Measurements from ENCODE around the gene HOXA11.

The HOXA11 gene

DNA sequence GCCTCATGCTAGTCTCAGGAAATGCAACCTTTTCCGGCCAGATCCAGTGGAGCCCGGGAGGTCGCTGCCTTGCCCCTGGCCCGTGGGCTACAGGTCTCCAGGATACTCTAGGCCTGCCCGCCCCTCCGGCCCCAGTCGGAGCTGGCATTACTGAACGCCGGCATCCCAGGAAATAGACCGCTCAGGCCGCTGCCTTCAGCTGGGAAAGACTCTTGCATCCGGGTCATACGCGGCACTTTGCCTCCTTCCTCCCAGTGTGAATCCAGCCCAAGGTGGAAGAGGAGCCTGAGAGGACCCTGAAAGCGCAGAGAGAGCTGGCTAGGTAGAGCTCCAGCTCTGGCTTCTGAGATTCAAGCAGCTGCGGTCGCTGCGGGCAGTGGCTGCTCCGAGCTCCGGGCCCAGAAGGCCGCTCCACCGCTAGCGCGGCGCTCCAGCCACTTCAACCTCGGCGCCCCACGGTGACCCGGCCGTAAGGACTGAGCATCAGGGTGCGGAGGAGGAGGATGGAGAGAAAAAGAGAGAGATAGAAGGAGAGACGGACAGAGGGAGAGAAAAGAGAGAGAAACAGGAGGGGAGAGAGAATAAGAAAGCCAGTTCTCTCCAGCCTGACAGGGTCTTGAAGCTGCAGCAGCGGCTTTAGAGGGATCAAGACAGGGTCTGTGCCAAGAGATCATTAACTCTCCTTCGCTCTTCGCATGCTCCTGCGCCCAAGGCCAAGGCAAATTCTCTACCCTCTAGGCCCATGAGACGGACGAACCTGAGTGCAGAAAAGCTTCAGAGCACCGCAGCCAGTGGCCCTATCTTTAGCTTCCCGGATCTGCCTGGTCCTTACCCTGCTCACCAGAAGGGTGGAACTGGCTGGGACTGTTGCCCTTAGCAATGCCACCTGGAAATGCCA, 9.2 kb downstream of the HOXA11 start:
- Mint-ChIP-seq H3K4me1 (peaks cover 8% of the 10 kb centered on the region), H3K36me3 (no peaks in the 10 kb centered on the region), H3K27me3 (peaks cover 31% of the 10 kb centered on the region), H3K27ac (no peak overlapping the region), H3K4me3 (no peak overlapping the region), H3K9me3 (no peaks in the 10 kb centered on the region)
- ATAC-seq (ENCODE audit: low read depth) = no peak
- DNase-seq (ENCODE audit: low spot score in 2 of 2) = no peak

DNA sequence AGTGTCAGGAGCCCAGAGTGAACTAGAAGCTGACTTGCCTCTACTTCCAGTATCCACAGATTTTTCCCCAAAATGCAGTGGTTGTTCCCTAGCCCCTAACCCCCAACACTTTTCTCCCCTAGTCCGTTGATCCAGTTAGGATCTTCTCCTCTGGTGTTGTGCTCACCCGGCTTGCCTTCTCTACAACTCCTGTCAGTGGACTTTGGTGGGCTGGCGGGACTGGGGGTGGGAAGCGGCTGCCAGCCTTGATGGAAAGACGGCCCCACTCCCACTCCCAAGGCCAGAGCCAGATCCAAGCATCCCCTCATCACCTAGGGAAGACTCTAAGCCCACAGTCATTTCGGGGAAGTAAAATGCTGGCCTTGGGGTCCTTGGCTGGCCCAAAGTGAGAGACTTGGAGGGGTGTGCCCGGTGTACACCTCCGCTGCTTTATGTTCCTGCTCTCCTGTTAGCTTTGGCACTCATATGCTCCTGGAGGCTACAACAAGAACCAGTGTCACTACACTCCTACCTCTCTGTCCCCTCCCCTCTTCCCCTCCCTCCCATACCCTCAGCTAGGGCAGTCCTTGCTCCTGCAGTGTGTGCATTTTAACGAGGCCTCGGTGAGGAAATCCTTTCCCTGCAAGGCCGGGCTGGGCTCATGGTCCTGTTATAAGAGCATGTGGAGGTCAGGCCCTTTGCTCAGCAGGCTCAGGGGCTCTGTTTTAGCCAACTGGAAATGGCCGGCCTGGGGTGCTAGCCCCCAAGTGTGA, 10.0 kb downstream of the HOXA11 start:
- Mint-ChIP-seq H3K4me1 (peaks cover 5% of the 10 kb centered on the region), H3K27ac (no peak overlapping the region), H3K27me3 (peaks cover 28% of the 10 kb centered on the region), H3K36me3 (no peaks in the 10 kb centered on the region), H3K9me3 (no peaks in the 10 kb centered on the region), H3K4me3 (no peak overlapping the region)
- DNase-seq (ENCODE audit: low spot score in 2 of 2) = no peak
- no peak for ATAC-seq (ENCODE audit: low read depth)

- peaks cover 3% of the 10 kb centered on the region for H3K4me1 Mint-ChIP-seq
- H3K9me3 Mint-ChIP-seq = no peaks in the 10 kb centered on the region
- H3K27me3 Mint-ChIP-seq = peaks cover 23% of the 10 kb centered on the region
- H3K4me3 Mint-ChIP-seq = peak within 1 kb of the TSS; percentile 46
- H3K36me3 Mint-ChIP-seq = no peaks in the 10 kb centered on the region
- no peak within 1 kb of the TSS for H3K27ac Mint-ChIP-seq
- DNase-seq (ENCODE audit: low spot score in 2 of 2) (no peak), ATAC-seq (ENCODE audit: low read depth) (no peak)
Measured at GRCh38 chr7:27173956-27174873, 10.8 kb downstream of the HOXA11 start, which contains the start of gene HOXA10. TSS of gene HOXA10 (minus strand) at chr7:27174320. CDS start at chr7:27174306, 14 bp downstream.

DNA sequence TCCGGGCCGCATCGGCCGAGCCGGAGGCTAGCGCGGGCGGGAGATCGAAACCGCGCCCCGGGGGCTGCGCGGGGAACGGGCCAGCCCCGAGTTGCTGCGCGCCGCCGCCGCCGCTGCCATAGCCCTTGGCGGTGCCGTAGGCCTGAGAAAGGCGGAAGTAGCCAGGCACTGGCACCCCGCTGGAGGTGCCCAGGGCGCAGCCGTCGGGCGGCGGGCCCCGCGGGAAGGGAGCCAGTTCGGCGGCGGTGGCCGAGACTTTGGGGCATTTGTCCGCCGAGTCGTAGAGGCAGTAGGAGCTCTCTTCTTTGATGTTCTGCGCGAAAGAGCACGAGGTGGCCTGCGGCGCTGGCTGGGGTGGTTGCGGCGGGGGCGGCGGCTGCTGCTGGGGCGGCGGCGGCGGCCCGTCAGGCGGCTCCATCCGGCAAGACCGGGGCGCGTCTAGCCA, 11.5 kb downstream of the HOXA11 start:
- Mint-ChIP-seq H3K27me3 (peaks cover 26% of the 10 kb centered on the region), H3K27ac (no peak overlapping the region), H3K4me1 (peaks cover 6% of the 10 kb centered on the region), H3K9me3 (no peaks in the 10 kb centered on the region), H3K36me3 (no peaks in the 10 kb centered on the region), H3K4me3 (no peak overlapping the region)
- peak; percentile 67 for ATAC-seq (ENCODE audit: low read depth)
- DNase-seq (ENCODE audit: low spot score in 2 of 2) = peak in 1 of 2 donors; percentile 57

DNA sequence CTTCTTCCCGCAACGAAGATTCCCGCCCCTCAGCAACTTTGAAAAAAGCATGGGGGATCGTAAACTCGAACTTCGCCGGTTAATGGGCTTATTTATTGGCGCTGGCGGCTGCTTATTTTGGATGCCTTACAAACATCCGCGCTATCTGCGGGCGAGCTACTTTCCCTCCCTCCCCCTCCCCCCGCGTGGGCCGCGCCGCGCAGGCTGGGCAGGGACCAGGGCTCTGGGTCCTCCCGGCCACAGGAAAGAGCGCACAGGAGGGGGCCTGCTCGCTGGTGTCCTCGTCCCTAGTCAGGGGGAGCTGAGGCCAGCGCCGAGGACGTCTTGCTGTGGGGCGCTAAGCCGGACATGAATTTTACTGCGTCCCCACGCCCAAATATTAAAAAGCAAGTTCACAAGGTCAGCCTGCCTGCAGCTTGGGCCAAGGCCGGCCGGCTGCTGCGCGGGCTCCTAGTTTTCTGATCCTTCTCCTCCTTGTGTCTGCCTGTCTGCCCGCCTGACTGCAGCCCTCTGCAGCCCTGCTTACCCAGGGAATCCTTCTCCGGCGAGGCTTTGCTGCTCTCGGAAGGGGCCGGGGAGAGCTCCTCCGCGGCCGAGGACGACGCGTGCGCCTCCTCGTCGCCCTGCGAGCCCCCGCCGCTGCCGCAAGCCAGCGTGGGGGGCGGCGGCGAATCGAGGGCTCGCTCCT, 12.1 kb downstream of the HOXA11 start:
- H3K4me1 Mint-ChIP-seq = peaks cover 6% of the 10 kb centered on the region
- peak overlapping the region; percentile 46 for H3K4me3 Mint-ChIP-seq
- H3K36me3 Mint-ChIP-seq = no peaks in the 10 kb centered on the region
- no peak for ATAC-seq (ENCODE audit: low read depth)
- peak overlapping the region; percentile 85 for H3K27ac Mint-ChIP-seq
- peaks cover 26% of the 10 kb centered on the region for H3K27me3 Mint-ChIP-seq
- DNase-seq (ENCODE audit: low spot score in 2 of 2) = peak in 1 of 2 donors; percentile 47
- no peaks in the 10 kb centered on the region for H3K9me3 Mint-ChIP-seq

- peak overlapping the region; percentile 85 for H3K27ac Mint-ChIP-seq
- peaks cover 22% of the 10 kb centered on the region for H3K27me3 Mint-ChIP-seq
- H3K4me3 Mint-ChIP-seq = peak overlapping the region; percentile 70
- no peaks in the 10 kb centered on the region for H3K9me3 Mint-ChIP-seq
- no peak for DNase-seq (ENCODE audit: low spot score in 2 of 2)
- no peaks in the 10 kb centered on the region for H3K36me3 Mint-ChIP-seq
- H3K4me1 Mint-ChIP-seq = peaks cover 6% of the 10 kb centered on the region
- no peak for ATAC-seq (ENCODE audit: low read depth)
Measured at GRCh38 chr7:27172315-27172774, 12.7 kb downstream of the HOXA11 start.

GRCh38 chr7:27171637-27172314, 13.3 kb downstream of the HOXA11 start:
- peak overlapping the region; percentile 85 for H3K27ac Mint-ChIP-seq
- DNase-seq (ENCODE audit: low spot score in 2 of 2) (no peak), ATAC-seq (ENCODE audit: low read depth) (no peak)
- H3K4me3 Mint-ChIP-seq = no peak overlapping the region
- peaks cover 26% of the 10 kb centered on the region for H3K27me3 Mint-ChIP-seq
- H3K4me1 Mint-ChIP-seq = peaks cover 6% of the 10 kb centered on the region
- no peaks in the 10 kb centered on the region for H3K36me3 Mint-ChIP-seq
- H3K9me3 Mint-ChIP-seq = peaks cover 2% of the 10 kb centered on the region

DNA sequence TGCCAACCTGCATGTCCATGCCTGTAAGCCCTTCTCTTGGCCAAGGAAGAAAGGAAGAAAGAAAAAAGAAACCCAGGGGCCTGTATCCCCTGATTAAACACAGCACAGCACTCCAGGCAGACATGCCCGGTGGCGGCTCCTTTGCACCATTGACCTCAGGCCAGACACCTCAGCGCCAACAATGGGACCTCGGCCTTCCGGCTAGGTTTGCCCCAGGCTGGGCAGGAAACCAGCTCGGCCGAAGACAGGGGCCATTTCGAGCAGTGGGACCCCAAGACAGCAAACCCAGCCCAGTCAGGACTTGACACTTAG, 13.8 kb downstream of the HOXA11 start:
- Mint-ChIP-seq H3K4me3 (no peak overlapping the region), H3K27ac (peak overlapping the region; percentile 85)
- ATAC-seq (ENCODE audit: low read depth) = no peak

DNA sequence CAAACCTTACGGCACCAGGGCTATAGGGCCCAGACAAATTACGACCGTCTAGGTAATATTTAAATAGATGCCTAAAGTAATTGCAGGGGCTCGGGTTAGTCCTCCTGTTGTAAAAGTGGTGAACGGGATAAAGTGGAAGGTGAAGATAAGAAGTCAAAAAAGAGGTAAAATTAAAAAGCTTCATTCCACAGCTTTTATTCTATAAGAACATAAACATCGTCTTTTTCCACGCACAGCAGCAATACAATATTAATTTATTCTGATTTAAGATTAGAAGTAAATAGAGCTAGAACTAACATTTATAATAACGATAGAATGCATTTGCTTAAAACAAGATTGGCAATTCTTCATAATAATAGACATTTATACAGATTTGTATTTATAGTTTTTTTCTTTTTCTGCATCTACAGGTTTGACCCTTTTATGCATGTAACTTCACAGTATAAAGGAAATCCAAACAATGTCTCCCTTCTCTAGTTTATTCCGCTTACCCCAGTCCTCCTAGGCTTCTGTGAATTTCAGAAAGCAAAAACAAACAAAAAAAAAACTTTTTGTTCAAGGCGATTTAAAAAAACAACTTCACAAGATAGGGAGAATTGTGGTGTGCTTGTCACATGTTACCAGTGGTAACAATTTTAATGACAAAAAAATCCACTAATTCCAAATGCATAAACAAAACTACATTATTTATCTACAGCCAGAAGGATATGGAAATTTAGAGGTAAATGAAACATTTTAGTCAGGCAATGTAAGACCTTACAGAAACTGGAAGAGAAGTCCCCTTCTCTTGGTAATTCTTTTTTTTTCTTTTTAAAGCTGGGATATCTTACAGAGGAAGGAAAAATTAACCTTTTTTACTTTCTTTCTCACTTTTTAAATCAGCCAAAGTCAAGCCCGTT, 14.4 kb downstream of the HOXA11 start:
- H3K9me3 Mint-ChIP-seq = peaks cover 2% of the 10 kb centered on the region
- H3K4me1 Mint-ChIP-seq = peaks cover 6% of the 10 kb centered on the region
- DNase-seq (ENCODE audit: low spot score in 2 of 2) (no peak), ATAC-seq (ENCODE audit: low read depth) (no peak)
- H3K36me3 Mint-ChIP-seq = no peaks in the 10 kb centered on the region
- peaks cover 23% of the 10 kb centered on the region for H3K27me3 Mint-ChIP-seq
- no peak overlapping the region for H3K4me3 Mint-ChIP-seq
- H3K27ac Mint-ChIP-seq = peak overlapping the region; percentile 85

More for the DNA sequence above, 13.8 kb downstream of the HOXA11 start:
- Mint-ChIP-seq H3K27me3 (peaks cover 26% of the 10 kb centered on the region), H3K4me1 (peaks cover 6% of the 10 kb centered on the region), H3K36me3 (no peaks in the 10 kb centered on the region), H3K9me3 (peaks cover 2% of the 10 kb centered on the region)
- peak in 1 of 2 donors; percentile 14 for DNase-seq (ENCODE audit: low spot score in 2 of 2)

GRCh38 chr7:27169658-27170425, 15.2 kb downstream of the HOXA11 start:
- peaks cover 2% of the 10 kb centered on the region for H3K9me3 Mint-ChIP-seq
- H3K36me3 Mint-ChIP-seq = no peaks in the 10 kb centered on the region
- H3K27me3 Mint-ChIP-seq = peaks cover 21% of the 10 kb centered on the region
- no peak overlapping the region for H3K4me3 Mint-ChIP-seq
- DNase-seq (ENCODE audit: low spot score in 2 of 2) = peak in 1 of 2 donors; percentile 12
- peaks cover 6% of the 10 kb centered on the region for H3K4me1 Mint-ChIP-seq
- ATAC-seq (ENCODE audit: low read depth) = no peak
- H3K27ac Mint-ChIP-seq = peak overlapping the region; percentile 84

DNA sequence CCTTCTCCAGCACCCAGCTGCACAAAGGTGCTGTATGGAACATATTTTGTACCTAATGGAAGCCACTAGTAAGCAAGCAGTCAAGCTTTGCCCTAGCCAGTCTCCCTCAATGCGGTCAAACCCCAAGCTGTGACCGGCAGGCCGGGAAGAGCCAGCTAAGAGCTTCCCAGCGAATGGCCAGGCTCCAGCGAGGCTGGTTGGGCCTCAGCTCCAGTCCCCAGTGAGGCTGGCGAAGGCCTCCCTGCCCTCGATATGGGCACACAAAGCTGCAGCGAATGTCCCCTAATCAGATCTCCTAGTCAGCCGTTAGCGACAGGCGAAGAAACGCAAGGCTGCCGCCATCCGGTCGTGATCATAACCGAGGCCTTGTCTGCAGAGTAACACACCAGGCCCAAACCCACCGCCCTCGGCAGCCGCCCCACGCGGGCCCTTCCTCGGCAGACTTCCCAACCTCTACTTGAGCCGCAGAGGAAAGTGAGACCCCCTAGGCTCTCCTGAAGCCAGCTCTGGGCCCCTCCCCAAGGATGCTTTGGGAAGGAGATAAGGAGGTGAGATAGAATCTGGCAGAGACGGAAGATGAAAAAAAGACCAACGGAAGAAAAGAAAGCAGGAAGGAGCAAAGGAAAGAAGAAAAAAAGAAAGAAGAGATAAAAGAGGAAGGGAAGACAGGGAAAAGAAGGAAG, 16.6 kb downstream of the HOXA11 start:
- H3K27ac Mint-ChIP-seq = peak overlapping the region; percentile 84
- H3K4me3 Mint-ChIP-seq = no peak overlapping the region
- DNase-seq (ENCODE audit: low spot score in 2 of 2) = no peak

More for the DNA sequence above, 16.6 kb downstream of the HOXA11 start:
- Mint-ChIP-seq H3K36me3 (no peaks in the 10 kb centered on the region), H3K4me1 (peaks cover 9% of the 10 kb centered on the region), H3K9me3 (peaks cover 2% of the 10 kb centered on the region), H3K27me3 (peaks cover 25% of the 10 kb centered on the region)
- ATAC-seq (ENCODE audit: low read depth) = no peak
